ENCODE measurements around the gene MYH6.

The MYH6 gene

GRCh38 chr14:23352506-23353432, 55.3 kb downstream of the MYH6 start, which contains the start of gene SLC22A17:
SLC22A17 (minus strand) TSS chr14:23352887.
- TF ChIP-seq, protein P1, sequence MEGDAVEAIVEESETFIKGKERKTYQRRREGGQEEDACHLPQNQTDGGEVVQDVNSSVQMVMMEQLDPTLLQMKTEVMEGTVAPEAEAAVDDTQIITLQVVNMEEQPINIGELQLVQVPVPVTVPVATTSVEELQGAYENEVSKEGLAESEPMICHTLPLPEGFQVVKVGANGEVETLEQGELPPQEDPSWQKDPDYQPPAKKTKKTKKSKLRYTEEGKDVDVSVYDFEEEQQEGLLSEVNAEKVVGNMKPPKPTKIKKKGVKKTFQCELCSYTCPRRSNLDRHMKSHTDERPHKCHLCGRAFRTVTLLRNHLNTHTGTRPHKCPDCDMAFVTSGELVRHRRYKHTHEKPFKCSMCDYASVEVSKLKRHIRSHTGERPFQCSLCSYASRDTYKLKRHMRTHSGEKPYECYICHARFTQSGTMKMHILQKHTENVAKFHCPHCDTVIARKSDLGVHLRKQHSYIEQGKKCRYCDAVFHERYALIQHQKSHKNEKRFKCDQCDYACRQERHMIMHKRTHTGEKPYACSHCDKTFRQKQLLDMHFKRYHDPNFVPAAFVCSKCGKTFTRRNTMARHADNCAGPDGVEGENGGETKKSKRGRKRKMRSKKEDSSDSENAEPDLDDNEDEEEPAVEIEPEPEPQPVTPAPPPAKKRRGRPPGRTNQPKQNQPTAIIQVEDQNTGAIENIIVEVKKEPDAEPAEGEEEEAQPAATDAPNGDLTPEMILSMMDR (IDR thresholded peaks at IDR 0.05; ENCODE audit: insufficient read depth, low read depth, low read length, missing control alignments): no peak
- no peak within 1 kb of the TSS for H3K4me3 ChIP-seq (ENCODE audit: low read depth, low read length)

DNA sequence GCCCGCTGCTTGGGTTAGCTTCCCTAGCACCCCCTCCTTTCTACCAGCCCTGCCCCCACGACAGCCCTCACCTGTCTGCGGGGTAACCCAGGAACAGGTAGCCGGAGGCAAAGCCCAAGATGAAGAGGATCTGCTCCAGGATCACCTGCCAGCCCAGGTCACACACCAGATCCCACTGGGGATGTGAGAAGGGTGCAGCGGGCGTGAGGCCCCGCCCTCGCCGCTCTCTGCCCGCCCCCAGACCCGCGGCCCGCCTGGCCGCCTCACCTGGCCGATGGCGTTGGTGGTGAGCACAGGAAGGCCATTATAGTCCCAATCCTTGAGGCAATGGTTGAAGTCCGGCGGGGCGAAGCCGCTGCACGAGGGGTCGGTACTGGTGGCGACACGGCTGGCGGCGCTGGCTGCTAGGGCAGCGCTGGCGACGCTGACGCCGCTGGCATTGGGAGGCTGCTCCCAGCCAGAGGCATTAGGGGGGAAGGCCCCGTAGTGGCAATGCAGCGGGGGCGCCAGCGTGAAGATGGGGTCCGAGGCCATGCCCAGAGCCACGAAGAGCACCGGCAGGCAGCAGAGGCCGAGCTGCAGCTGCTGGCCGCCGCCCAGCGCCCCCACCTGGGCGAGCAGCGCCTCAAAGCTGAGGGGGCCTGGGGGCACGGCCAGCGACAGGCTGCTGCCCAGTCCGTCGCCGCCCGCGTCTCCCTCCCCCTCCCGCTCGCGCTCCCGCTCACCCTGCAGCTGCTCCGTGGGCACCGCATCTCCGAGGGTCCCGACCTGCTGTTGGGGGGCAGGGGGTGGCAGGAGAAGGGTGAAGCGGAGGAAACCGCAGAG, 56.2 kb downstream of the MYH6 start:
- no peak overlapping the region for H3K4me3 ChIP-seq (ENCODE audit: low read depth, low read length)
- TF ChIP-seq, protein P1 (IDR thresholded peaks at IDR 0.05; ENCODE audit: insufficient read depth, low read depth, low read length, missing control alignments): no peak
- no peak for DNase-seq (ENCODE audit: low read depth)

More at GRCh38 chr14:23352506-23353432, 55.3 kb downstream of the MYH6 start, which contains the start of gene SLC22A17:
- no peak for DNase-seq (ENCODE audit: low read depth)

GRCh38 chr14:23349156-23349845, 58.8 kb downstream of the MYH6 start:
- no peak overlapping the region for H3K4me3 ChIP-seq (ENCODE audit: low read depth, low read length)
- TF ChIP-seq, protein P1 (IDR thresholded peaks at IDR 0.05; ENCODE audit: insufficient read depth, low read depth, low read length, missing control alignments): no peak
- no peak for DNase-seq (ENCODE audit: low read depth)

DNA sequence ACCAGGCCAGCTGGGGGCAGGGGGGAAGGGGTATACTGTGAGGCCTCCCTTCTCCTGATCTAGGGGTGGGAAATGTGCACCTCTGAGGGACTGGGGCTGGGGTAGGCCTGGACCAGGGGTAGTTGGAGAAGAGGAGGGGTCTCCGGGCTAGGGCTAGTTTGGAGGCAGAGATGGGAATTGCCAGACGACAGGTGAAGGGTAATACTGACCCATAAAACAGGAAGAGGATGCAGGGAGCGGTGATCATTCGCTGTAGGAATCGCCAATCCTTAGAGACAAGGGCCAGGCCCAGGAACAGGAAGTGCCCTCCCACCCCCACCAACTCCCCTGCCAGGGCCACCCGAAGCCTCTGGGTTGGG, 59.8 kb downstream of the MYH6 start:
- no peak overlapping the region for H3K4me3 ChIP-seq (ENCODE audit: low read depth, low read length)
- no peak for DNase-seq (ENCODE audit: low read depth)
- TF ChIP-seq, protein P1 (IDR thresholded peaks at IDR 0.05; ENCODE audit: insufficient read depth, low read depth, low read length, missing control alignments): no peak

- TF ChIP-seq, protein P1 (IDR thresholded peaks at IDR 0.05; ENCODE audit: insufficient read depth, low read depth, low read length, missing control alignments): no peak
- H3K4me3 ChIP-seq (ENCODE audit: low read depth, low read length): no peak overlapping the region
- no peak for DNase-seq (ENCODE audit: low read depth)
These were observed 60.4 kb downstream of the MYH6 start for GRCh38 chr14:23347406-23348296.
